AG09319 (cell line): ENCODE data around the gene HAT1.

Experiments used
- DNase-seq: peaks from one replicate; pipeline ENCODE4 v3.0.0-alpha.2; 2010; ENCODE audit warnings: low read depth; ENCODE audit errors: extremely low read depth
- TF ChIP-seq, protein P1 (sequence below): IDR thresholded peaks from 2 replicates; pipeline ENCODE4 v1.5.1; 2011; ENCODE audit warnings: low read depth, mild to moderate bottlenecking, inconsistent platforms, low read length, moderate library complexity

HAT1 gene

DNA sequence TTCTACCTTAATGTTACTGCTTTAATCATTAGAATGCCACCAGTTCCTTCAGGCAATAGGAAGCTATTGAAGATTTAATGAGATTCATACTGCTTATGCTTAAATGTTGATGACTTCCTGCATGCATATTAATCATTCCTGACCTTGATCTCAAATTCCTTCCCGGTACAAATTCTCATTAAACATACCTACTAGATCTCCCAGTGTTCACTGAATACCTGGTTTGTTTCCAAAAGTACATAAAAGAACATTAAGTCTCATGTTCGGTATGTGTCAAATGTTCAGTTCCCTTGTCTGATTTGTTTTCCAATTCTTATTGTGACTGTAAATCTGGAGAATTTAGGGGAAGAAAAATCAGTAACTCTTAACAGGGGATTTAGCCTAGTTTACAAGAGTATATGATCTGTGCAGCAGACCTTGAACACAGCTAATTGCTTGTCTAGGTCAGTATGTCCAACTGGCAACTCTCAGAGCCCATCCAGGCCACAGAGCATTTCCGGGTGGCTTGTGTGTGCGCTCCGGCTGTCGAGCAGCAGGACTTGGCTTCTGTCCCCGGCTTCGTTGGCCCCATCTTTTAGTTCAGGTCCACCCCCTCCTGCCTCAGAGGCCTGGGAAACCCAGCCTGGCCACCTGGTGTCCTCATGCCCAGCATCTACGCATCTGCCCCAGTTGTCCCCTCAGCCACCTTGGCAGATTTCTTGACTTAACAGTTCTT is 90.6 kb downstream of the HAT1 start:
- DNase-seq, result no peak
- TF ChIP-seq, protein P1, sequence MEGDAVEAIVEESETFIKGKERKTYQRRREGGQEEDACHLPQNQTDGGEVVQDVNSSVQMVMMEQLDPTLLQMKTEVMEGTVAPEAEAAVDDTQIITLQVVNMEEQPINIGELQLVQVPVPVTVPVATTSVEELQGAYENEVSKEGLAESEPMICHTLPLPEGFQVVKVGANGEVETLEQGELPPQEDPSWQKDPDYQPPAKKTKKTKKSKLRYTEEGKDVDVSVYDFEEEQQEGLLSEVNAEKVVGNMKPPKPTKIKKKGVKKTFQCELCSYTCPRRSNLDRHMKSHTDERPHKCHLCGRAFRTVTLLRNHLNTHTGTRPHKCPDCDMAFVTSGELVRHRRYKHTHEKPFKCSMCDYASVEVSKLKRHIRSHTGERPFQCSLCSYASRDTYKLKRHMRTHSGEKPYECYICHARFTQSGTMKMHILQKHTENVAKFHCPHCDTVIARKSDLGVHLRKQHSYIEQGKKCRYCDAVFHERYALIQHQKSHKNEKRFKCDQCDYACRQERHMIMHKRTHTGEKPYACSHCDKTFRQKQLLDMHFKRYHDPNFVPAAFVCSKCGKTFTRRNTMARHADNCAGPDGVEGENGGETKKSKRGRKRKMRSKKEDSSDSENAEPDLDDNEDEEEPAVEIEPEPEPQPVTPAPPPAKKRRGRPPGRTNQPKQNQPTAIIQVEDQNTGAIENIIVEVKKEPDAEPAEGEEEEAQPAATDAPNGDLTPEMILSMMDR, result no peak

DNA sequence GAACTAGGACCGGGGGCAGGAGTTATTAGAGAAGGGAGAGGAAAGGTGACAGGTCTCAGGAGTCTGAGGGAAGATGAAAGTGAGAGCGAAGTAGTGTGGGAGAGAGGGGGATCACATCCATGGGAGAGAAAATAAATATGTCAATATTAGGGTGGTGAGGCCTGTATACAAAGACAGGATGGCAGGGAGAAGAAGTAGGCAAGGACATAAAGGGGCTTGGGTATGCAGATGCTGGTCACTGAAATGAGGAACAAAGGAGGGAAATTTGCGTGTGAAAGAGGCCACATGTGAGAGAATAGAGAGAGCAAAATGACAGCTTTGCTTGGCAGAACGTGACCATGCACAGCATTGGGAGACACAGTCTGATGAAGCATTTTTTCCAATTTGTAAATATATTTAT is 91.1 kb downstream of the HAT1 start:
- TF ChIP-seq, protein P1, result no peak
- DNase-seq, result no peak

DNA sequence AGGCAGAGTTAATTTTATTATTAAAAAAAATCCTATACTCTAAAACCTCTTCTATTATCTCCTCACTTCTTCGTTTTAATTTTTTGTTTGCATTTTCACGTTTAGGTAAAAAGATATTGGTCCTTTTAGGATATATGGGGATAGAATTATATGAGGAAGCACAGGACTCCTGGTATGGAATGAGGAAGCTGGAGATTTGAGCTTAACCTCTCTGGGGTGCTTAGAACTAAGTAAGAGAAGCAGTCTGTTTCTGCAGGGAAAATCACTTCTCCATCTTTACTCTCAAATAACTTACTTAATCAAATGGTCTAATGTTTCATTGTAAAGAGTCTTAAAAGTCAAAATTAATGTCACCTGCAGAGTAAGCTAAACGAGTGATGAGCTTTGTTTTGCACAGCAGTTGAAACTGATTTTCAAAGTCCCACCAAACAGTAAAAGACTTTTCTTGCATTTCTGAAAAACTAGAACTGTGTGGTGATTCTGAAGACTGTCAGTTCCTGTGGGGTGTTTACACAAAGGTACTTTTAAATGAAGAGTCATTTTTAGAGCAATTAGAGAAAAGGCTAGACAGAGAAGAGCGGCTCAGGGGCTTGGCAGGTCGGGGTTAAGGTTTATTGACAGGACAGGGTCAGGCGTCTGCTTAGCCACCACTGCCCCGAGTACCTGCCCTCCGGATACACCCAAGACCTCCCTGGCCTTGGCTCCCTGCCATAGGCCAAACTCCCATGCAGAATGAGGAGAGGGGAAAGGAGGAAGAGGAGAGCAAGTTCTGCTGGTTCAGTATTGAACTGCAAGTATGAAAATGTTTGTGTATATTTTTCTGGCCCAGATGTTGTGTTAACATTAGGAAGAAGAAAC is 99.0 kb downstream of the HAT1 start:
- TF ChIP-seq, protein P1, result no peak
- DNase-seq, result no peak

DNA sequence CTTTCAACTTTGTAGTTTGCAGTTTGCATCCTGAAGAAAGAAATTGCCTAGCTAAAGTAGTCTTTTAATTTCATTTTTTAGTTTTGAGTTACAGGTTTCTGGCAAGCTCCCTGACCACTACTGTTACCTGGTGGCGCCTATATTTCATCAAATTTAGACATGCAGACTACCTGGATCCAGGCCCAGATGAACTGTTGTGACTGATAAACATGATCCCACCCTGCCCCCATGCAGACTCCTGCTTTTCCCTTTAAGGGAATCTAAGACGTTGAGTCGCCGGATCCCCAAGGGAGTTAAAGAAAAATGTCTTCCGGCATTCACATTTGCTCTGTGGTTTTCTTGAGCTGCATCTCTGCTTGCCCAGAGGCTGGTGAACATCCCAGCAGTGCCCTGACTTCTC is 99.7 kb downstream of the HAT1 start:
- DNase-seq, result peak; percentile 22

DNA sequence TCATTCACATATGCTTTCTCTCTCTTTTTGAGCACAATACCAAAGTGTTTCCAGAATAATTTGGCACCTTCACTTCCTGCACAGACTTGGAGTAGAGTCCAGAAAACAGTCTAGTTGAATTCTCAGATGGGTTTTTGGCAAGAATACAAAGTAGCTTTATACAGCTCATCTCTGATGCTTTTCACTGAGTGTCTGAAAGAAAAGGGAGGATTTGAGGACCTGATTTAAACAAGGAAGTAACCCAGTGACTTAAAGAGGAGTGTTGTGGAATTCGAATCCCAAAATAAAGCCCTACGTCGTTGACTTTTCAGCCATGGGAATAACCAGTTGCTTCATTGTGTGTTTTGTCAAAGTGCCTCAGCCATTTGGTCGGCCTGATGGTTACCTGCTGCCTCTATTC is 109.3 kb downstream of the HAT1 start:
- TF ChIP-seq, protein P1, result no peak
- no peak for DNase-seq

More for the DNA sequence above, 99.7 kb downstream of the HAT1 start:
- TF ChIP-seq, protein P1, result no peak
